Measurements from ENCODE around the gene DCDC2B.

The DCDC2B gene

GRCh38 chr1:32208891-32209328, at the start of gene DCDC2B:
Gene DCDC2B (plus strand): TSS chr1:32209089. CDS start chr1:32209094, 5 bp downstream.
- TF ChIP-seq EGR1 (IDR thresholded peaks at IDR 0.05) (no peak), ZBTB7A (IDR thresholded peaks at IDR 0.05; ENCODE audit: low read depth) (no peak), YY1 (IDR thresholded peaks at IDR 0.05; ENCODE audit: low read depth) (0 out of 2 replicates have a peak, but pooled peaks have one; percentile 12), TEAD4 (IDR thresholded peaks at IDR 0.05) (no peak), TCF12 (IDR thresholded peaks at IDR 0.05; ENCODE audit: low read depth) (no peak), TAF1 (IDR thresholded peaks at IDR 0.05; ENCODE audit: low read depth) (no peak), NFIC (IDR thresholded peaks at IDR 0.05) (peak; percentile 55; the same call in 1 of the 2 replicates), FOXM1 (IDR thresholded peaks at IDR 0.05; ENCODE audit: borderline replicate concordance, low read depth) (no peak), CREB1 (IDR thresholded peaks at IDR 0.05; ENCODE audit: low read depth) (no peak)
- TF ChIP-seq, protein P1, sequence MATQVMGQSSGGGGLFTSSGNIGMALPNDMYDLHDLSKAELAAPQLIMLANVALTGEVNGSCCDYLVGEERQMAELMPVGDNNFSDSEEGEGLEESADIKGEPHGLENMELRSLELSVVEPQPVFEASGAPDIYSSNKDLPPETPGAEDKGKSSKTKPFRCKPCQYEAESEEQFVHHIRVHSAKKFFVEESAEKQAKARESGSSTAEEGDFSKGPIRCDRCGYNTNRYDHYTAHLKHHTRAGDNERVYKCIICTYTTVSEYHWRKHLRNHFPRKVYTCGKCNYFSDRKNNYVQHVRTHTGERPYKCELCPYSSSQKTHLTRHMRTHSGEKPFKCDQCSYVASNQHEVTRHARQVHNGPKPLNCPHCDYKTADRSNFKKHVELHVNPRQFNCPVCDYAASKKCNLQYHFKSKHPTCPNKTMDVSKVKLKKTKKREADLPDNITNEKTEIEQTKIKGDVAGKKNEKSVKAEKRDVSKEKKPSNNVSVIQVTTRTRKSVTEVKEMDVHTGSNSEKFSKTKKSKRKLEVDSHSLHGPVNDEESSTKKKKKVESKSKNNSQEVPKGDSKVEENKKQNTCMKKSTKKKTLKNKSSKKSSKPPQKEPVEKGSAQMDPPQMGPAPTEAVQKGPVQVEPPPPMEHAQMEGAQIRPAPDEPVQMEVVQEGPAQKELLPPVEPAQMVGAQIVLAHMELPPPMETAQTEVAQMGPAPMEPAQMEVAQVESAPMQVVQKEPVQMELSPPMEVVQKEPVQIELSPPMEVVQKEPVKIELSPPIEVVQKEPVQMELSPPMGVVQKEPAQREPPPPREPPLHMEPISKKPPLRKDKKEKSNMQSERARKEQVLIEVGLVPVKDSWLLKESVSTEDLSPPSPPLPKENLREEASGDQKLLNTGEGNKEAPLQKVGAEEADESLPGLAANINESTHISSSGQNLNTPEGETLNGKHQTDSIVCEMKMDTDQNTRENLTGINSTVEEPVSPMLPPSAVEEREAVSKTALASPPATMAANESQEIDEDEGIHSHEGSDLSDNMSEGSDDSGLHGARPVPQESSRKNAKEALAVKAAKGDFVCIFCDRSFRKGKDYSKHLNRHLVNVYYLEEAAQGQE (IDR thresholded peaks at IDR 0.05; ENCODE audit: low read depth) = no peak
- TF ChIP-seq, protein P2, sequence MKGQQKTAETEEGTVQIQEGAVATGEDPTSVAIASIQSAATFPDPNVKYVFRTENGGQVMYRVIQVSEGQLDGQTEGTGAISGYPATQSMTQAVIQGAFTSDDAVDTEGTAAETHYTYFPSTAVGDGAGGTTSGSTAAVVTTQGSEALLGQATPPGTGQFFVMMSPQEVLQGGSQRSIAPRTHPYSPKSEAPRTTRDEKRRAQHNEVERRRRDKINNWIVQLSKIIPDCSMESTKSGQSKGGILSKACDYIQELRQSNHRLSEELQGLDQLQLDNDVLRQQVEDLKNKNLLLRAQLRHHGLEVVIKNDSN (IDR thresholded peaks at IDR 0.05) = no peak

- no peak for TF ChIP-seq TCF12 (IDR thresholded peaks at IDR 0.05; ENCODE audit: low read depth)
- TF ChIP-seq TAF1 (IDR thresholded peaks at IDR 0.05; ENCODE audit: low read depth) = no peak
- TF ChIP-seq MAX (IDR thresholded peaks at IDR 0.05) = no peak
- no peak for TF ChIP-seq EGR1 (IDR thresholded peaks at IDR 0.05)
- TF ChIP-seq RAD21 (IDR thresholded peaks at IDR 0.05; ENCODE audit: low read depth) = no peak
- TF ChIP-seq CREB1 (IDR thresholded peaks at IDR 0.05; ENCODE audit: low read depth) = no peak
- TF ChIP-seq, protein P1 (IDR thresholded peaks at IDR 0.05; ENCODE audit: low read depth) = no peak
- TF ChIP-seq FOXM1 (IDR thresholded peaks at IDR 0.05; ENCODE audit: borderline replicate concordance, low read depth) = no peak
- no peak for TF ChIP-seq TEAD4 (IDR thresholded peaks at IDR 0.05)
- TF ChIP-seq, protein P2 (IDR thresholded peaks at IDR 0.05) = no peak
- TF ChIP-seq EP300 (IDR thresholded peaks at IDR 0.05; ENCODE audit: borderline replicate concordance) = no peak
- no peak for TF ChIP-seq ZBTB7A (IDR thresholded peaks at IDR 0.05; ENCODE audit: low read depth)
- no peak for TF ChIP-seq YY1 (IDR thresholded peaks at IDR 0.05; ENCODE audit: low read depth)
- no peak for TF ChIP-seq NFIC (IDR thresholded peaks at IDR 0.05)
- TF ChIP-seq CEBPB (IDR thresholded peaks at IDR 0.05) = no peak
Measured at GRCh38 chr1:32159189-32159588, 49.7 kb upstream of the DCDC2B start.

GRCh38 chr1:32163405-32163804, 45.5 kb upstream of the DCDC2B start:
- TF ChIP-seq EP300 (IDR thresholded peaks at IDR 0.05; ENCODE audit: borderline replicate concordance) = no peak
- TF ChIP-seq MAX (IDR thresholded peaks at IDR 0.05) = no peak
- TF ChIP-seq YY1 (IDR thresholded peaks at IDR 0.05; ENCODE audit: low read depth) = no peak
- no peak for TF ChIP-seq TAF1 (IDR thresholded peaks at IDR 0.05; ENCODE audit: low read depth)
- TF ChIP-seq NFIC (IDR thresholded peaks at IDR 0.05) = no peak
- no peak for TF ChIP-seq EGR1 (IDR thresholded peaks at IDR 0.05)
- TF ChIP-seq, protein P1 (IDR thresholded peaks at IDR 0.05; ENCODE audit: low read depth) = no peak
- no peak for TF ChIP-seq TCF12 (IDR thresholded peaks at IDR 0.05; ENCODE audit: low read depth)
- TF ChIP-seq CEBPB (IDR thresholded peaks at IDR 0.05) = no peak
- TF ChIP-seq, protein P2 (IDR thresholded peaks at IDR 0.05) = no peak
- TF ChIP-seq TEAD4 (IDR thresholded peaks at IDR 0.05) = no peak

DNA sequence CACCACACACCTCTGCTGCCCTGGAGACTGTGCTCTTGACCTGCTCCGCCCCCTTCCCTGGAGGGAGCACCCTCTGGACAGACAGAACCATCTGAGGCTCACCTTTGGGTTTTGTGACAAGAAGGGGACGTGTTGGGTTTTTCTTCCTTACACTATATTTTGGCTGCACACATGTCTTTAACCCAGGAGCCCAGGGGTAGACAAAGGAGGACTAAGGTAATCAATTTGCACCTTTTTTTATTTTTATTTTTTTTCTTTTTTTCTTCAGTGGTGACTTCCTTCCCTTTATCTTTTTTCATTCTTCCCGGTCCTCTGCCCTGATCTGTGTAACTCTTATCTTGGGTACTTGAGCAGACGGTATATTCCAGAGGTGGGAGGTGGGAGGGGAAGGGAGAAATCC, 37.9 kb upstream of the DCDC2B start:
- TF ChIP-seq, protein P1 (IDR thresholded peaks at IDR 0.05; ENCODE audit: low read depth) = no peak
- TF ChIP-seq, protein P2 (IDR thresholded peaks at IDR 0.05) = no peak
- no peak for TF ChIP-seq MAX (IDR thresholded peaks at IDR 0.05)
- no peak for TF ChIP-seq EGR1 (IDR thresholded peaks at IDR 0.05)
- TF ChIP-seq YY1 (IDR thresholded peaks at IDR 0.05; ENCODE audit: low read depth) = no peak
- TF ChIP-seq TAF1 (IDR thresholded peaks at IDR 0.05; ENCODE audit: low read depth) = no peak
- TF ChIP-seq EP300 (IDR thresholded peaks at IDR 0.05; ENCODE audit: borderline replicate concordance) = no peak
- TF ChIP-seq RAD21 (IDR thresholded peaks at IDR 0.05; ENCODE audit: low read depth) = no peak
- no peak for TF ChIP-seq CEBPB (IDR thresholded peaks at IDR 0.05)
- TF ChIP-seq ZBTB7A (IDR thresholded peaks at IDR 0.05; ENCODE audit: low read depth) = no peak
- no peak for TF ChIP-seq FOXM1 (IDR thresholded peaks at IDR 0.05; ENCODE audit: borderline replicate concordance, low read depth)
- no peak for TF ChIP-seq TCF12 (IDR thresholded peaks at IDR 0.05; ENCODE audit: low read depth)
- TF ChIP-seq NFIC (IDR thresholded peaks at IDR 0.05) = no peak
- TF ChIP-seq CREB1 (IDR thresholded peaks at IDR 0.05; ENCODE audit: low read depth) = no peak
